ENCODE data around the gene DNER.

DNA sequence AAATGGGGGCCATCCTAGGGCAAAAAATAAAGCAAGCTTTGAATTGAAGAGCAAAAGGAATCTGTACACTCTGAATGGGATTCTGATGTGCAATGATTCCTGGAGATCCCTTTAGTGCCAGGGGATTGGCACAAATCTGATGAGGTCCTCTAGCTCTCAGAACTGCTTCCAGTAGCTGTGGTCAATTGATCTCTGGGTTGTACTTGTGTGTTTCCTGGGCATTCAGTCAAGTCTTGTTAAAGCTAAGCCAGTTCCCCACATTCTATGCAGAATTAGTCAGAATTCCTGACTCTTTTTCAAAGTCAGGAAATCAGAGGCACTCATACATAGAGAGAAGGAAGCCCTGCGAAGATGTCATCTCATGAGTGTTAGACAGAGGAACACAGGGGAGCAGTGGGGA, 161.3 kb downstream of the DNER start:
- TF ChIP-seq, protein P1, sequence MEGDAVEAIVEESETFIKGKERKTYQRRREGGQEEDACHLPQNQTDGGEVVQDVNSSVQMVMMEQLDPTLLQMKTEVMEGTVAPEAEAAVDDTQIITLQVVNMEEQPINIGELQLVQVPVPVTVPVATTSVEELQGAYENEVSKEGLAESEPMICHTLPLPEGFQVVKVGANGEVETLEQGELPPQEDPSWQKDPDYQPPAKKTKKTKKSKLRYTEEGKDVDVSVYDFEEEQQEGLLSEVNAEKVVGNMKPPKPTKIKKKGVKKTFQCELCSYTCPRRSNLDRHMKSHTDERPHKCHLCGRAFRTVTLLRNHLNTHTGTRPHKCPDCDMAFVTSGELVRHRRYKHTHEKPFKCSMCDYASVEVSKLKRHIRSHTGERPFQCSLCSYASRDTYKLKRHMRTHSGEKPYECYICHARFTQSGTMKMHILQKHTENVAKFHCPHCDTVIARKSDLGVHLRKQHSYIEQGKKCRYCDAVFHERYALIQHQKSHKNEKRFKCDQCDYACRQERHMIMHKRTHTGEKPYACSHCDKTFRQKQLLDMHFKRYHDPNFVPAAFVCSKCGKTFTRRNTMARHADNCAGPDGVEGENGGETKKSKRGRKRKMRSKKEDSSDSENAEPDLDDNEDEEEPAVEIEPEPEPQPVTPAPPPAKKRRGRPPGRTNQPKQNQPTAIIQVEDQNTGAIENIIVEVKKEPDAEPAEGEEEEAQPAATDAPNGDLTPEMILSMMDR (IDR thresholded peaks at IDR 0.05): no peak
- TF ChIP-seq POLR2A (IDR thresholded peaks at IDR 0.05) (no peak), POLR2AphosphoS5 (IDR thresholded peaks at IDR 0.05) (no peak)
